Progenitor cell of endocrine pancreas (in vitro differentiated cells): ENCODE results near the gene EXD3. TPM values are rescaled to one million over a fixed set of nuclear protein-coding genes. Genes with fewer than 3 reads are reported as not detected.

Experiments
- DNase-seq: peaks from one replicate; pipeline ENCODE4 v3.0.0; 2021; ENCODE audit warnings: low spot score; ENCODE audit not compliant: unreplicated experiment
- H3K27ac Mint-ChIP-seq: 2 replicates; pipeline ENCODE4 v1.8.0; 2021; ENCODE audit warnings: mild to moderate bottlenecking, moderate library complexity, mixed read lengths
- H3K27me3 Mint-ChIP-seq: 2 replicates; pipeline ENCODE4 v1.8.0; 2021; ENCODE audit warnings: mixed read lengths
- H3K36me3 Mint-ChIP-seq: 2 replicates; pipeline ENCODE4 v1.8.0; 2022; ENCODE audit warnings: mixed read lengths; ENCODE audit not compliant: insufficient read depth
- H3K4me1 Mint-ChIP-seq: 2 replicates; pipeline ENCODE4 v1.8.0; 2021; ENCODE audit warnings: low read depth, mixed read lengths
- H3K4me3 Mint-ChIP-seq: 2 replicates; pipeline ENCODE4 v1.8.0; 2021; ENCODE audit warnings: low read depth, mild to moderate bottlenecking, moderate library complexity, mixed read lengths
- H3K9me3 Mint-ChIP-seq: 2 replicates; pipeline ENCODE4 v1.8.0; 2021; ENCODE audit warnings: low read depth, mixed read lengths
- CTCF ChIP-seq: fragments of 200-600 bp; sonication (generic); IDR thresholded peaks from one replicate; pipeline ENCODE4 v1.5.0; 2021; ENCODE audit warnings: antibody characterized with exemption, mild to moderate bottlenecking; ENCODE audit not compliant: unreplicated experiment
- total RNA-seq: library from RNA; stranded (reverse); gene quantifications from 2 replicates; pipeline ENCODE4 v1.2.1, GENCODE V29; 2021

The EXD3 gene
- total RNA-seq, 1 donor from 2014 or later, result 31.7 TPM

- Mint-ChIP-seq H3K4me1 (peaks cover 6% of the 10 kb centered on the region), H3K36me3 (peaks cover 15% of the 10 kb centered on the region), H3K9me3 (peaks cover 12% of the 10 kb centered on the region), H3K27ac (no peak overlapping the region), H3K4me3 (no peak overlapping the region), H3K27me3 (no peaks in the 10 kb centered on the region)
- no peak for TF ChIP-seq CTCF
- DNase-seq, result no peak
Measured at GRCh38 chr9:137366891-137367381, 56.0 kb downstream of the EXD3 start.

DNA sequence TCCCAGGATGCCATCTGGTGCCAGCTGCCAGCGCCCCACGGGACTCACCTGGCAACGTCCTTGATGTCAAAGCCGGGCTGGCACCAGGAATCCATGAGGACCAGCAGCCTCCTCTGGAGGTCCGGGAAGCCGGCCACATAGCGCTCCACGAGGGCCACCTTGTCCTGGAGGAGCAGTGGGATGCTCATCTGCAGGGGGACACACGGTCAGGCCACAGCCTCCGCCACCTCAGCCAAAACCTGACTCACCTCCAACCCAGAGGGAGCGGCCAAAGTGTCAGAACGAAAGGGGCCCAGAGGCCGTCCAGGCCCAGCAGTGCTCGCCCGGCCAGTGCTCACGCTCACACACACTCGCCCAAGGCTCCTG lies 56.5 kb downstream of the EXD3 start:
- TF ChIP-seq CTCF, result no peak
- no peak for DNase-seq
- Mint-ChIP-seq H3K27me3 (no peaks in the 10 kb centered on the region), H3K36me3 (peaks cover 18% of the 10 kb centered on the region), H3K9me3 (peaks cover 16% of the 10 kb centered on the region), H3K4me1 (peaks cover 4% of the 10 kb centered on the region), H3K27ac (no peak overlapping the region), H3K4me3 (no peak overlapping the region)

DNA sequence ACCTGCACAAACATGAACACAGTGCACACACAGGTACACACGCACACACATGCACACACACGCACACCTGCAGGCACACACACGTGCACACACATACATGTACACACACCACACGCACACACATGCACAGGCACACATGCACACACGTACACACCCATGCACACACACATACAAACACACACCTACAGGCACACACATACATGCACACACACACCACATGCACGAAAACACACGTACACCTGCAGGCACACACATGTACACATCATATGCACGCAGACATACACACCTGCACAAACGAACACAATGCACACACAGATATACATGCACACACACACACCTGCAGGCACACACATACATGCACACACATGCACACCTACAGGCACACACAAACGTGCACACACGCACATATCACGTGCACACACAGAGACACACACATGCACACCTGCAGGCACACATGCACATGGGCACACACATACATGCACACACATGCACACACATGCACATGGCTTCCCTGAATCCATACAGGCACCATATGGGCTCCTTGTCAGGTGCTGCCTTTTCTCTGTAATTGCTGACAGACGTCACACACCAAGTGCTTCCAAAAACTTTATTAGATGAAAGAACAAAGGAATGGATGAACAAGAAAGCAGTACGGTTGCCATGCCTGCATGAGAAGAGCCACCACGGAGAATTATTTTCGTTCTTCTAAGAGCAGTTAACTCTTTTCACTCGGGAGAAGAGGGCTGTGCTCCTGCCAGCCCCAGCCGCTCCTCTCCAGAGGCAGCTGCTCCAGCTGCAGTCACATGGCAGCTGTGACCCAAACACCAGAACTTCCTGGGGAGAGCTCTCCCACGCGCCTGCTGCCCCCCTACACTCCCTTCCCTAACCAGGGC lies 57.2 kb downstream of the EXD3 start:
- peaks cover 18% of the 10 kb centered on the region for H3K36me3 Mint-ChIP-seq
- H3K4me3 Mint-ChIP-seq, result no peak overlapping the region
- peaks cover 16% of the 10 kb centered on the region for H3K9me3 Mint-ChIP-seq
- H3K27ac Mint-ChIP-seq, result peak overlapping the region; percentile 21
- H3K27me3 Mint-ChIP-seq, result no peaks in the 10 kb centered on the region
- H3K4me1 Mint-ChIP-seq, result peaks cover 4% of the 10 kb centered on the region
- TF ChIP-seq CTCF, result no peak
- no peak for DNase-seq

DNA sequence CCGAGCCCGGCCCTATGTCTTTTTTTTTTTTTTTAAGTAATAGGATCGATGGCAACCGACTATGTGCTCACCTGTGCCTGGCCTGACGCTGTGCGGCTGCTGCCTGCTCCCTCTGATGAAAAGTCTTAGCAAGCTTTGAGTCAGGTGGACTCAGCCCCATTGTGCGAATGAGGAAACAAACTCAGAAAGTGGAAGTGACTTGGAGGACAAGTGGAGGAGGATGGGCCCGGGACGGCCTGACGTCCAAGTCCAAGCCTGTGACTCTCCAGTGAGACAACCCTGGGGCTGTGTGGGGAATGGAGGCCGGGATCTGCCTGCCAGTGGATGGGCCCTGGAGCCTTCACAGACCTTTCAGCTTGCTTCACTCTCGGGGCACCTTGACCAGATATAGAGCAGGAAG lies 57.9 kb downstream of the EXD3 start:
- Mint-ChIP-seq H3K27me3 (no peaks in the 10 kb centered on the region), H3K27ac (no peak overlapping the region), H3K4me3 (no peak overlapping the region), H3K36me3 (peaks cover 20% of the 10 kb centered on the region), H3K9me3 (peaks cover 16% of the 10 kb centered on the region), H3K4me1 (peaks cover under 1% of the 10 kb centered on the region)
- no peak for TF ChIP-seq CTCF
- no peak for DNase-seq

DNA sequence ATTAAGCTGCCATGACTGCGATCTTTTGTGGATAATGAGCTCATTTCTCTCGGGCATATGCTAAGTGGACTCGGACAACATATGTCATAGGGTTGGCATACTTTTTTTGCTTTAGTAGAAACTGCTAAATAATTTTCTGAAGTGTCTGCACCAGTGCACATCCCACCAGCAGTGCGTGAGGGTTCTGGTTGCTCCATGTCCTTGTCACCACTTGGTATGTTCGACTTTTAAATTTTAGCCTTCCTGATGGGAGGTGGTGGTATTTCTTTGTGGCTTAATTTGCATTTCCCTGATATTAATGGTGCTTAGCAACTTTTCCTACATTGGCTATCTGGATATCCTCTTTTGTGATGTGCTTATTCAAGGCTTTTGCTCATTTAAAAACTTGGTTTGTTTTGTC lies 63.1 kb downstream of the EXD3 start:
- no peaks in the 10 kb centered on the region for H3K27me3 Mint-ChIP-seq
- H3K27ac Mint-ChIP-seq, result no peak overlapping the region
- H3K36me3 Mint-ChIP-seq, result peaks cover 29% of the 10 kb centered on the region
- no peak for TF ChIP-seq CTCF
- peaks cover 27% of the 10 kb centered on the region for H3K9me3 Mint-ChIP-seq
- H3K4me1 Mint-ChIP-seq, result no peaks in the 10 kb centered on the region
- H3K4me3 Mint-ChIP-seq, result no peak overlapping the region
- no peak for DNase-seq
